Germinal center (tissue), 1 donor: Measurements from ENCODE around the gene CDK5R1.
A peak's percentile ranks its signal among the peaks of the same experiment; 100 is the strongest.

Experiments
- DNase-seq: peaks from one replicate; pipeline ENCODE4 v3.0.0; 2012; ENCODE audit warnings: mixed read lengths, low spot score

Gene CDK5R1

DNA sequence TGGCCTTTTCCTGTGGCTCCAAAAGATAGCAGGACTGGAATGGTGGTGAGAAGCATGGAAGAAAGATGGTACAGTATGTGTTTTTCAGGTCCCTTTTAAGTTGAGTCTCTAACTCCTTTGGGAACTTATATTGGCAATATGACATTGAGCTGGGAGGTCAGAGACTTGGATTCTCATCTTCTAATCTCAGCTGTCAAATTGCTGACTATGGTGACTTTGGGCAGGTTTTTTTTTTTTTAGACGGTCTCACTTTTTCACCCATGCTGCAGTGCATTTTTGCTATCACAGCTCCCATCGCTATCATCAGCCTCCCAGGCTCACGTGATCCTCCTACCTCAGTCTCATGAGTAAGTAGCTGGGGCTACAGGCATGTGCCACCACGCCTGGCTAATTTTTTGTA, 15.1 kb upstream of the CDK5R1 start:
- DNase-seq, result no peak

DNA sequence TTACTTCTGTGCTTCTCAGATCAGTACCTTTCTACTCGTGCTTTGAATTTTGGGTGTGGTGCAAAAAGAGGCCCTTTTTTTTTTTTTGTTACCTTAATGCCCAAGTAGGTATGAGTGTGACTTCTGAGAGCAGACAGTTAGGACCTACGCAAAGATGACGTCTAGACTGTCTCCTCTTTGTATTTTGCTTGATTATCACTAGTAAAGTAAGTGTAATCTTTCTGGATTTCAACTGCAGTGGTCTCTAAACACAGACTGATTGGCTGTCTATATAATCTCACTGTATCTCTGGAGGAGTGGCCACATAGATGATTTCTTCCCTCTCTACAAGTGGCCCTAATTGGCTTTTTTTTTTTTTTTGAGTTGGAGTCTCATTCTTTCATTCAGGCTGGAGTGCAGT, 11.5 kb upstream of the CDK5R1 start:
- DNase-seq, result no peak

DNA sequence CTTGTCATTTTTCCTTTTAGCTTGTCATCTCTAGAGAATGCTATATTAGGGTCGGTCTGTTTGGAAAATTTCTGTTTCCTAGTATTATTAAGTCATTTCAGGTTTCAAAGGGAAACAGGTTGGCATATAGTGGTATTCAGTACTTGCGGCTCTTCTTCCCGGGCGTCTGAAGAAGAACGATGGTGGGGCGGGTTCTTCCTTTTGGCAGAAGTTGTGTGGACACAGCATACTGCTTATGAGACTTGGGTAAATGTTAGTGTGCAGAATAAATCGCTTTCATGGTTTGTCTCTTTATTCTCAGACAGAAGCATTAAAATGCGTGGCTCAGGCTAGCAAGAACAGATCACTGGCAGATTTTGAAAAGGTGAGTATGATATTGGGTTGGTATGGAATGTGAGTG, 9.6 kb upstream of the CDK5R1 start:
- DNase-seq, result no peak

DNA sequence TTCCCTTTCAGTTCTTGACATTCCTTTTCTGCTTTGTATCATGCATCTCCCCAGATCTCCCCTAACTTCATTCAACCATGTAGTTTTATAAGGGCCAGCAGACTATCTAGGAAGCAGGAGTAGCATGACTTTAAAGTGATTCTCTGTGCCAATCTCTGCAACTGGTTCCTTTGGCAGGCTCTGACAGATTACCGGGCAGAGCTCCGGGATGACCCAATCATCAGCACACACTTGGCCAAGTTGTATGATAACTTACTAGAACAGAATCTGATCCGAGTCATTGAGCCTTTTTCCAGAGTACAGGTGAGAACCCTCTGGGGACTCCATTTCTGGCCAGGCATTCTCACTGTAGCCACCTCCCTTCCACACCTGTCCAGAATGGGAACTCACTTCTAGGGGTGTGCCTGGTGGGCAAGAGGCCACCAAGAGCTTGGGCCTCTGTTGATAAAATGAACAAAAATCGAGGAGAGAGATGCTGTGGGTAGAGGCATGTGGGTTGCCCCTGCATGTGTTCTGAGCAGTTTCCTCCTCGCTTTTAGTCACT, 7.6 kb upstream of the CDK5R1 start:
- DNase-seq, result no peak

DNA sequence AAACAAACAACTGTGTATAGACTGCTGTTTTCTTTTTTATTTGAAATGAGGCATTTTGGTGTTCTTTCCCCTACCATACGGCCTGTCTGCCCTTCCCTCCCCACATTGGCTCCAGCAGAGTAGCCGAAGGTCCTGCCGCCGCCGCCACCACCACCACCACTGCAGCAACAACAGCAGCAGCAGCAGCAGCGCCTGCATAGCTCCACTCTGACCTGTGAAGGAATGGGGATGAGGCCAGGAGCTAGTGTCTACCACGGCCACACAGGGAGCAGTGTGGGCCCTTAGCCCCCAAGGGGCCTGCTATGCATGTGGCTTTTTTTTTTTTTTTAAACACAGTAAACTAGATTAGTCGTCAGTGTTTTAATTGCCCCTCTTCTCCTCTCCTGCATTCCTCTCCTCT, 5.6 kb upstream of the CDK5R1 start:
- DNase-seq, result no peak

DNA sequence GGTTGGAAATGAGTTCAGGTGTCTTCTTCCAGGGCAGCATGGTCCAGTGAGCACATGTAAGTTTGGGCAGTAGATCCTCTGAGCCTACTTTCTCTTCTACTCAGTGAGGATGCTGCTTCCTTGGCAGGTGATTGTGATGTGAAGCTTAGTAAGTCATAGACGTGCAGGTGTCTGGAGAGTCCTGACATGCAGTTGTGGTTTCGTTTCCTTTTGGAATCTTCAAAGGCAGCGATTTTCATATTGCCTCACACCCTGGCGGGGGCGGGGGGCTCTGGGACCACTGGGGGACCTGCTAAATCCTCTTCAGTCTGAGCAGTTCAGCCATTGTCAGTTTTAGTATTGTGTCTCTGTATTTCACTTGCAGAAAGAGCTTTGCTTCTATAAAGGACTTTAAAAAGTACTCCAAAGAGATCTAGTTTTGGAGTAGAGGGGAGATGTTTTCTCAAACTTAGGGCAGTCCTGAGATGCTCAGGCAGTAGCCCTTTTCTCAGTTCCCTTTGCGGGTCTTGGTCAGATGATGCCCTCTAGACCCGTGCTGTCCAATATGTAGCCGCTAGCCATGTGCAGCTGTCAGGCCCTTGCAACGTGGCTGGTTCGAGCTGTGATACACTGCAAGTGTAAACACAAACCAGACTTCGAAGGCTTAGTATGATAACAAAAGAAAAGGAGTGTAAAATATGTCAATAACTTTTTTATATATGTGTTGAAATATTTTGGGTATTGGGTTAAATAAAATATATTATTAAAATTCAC, 4.0 kb upstream of the CDK5R1 start:
- no peak for DNase-seq

DNA sequence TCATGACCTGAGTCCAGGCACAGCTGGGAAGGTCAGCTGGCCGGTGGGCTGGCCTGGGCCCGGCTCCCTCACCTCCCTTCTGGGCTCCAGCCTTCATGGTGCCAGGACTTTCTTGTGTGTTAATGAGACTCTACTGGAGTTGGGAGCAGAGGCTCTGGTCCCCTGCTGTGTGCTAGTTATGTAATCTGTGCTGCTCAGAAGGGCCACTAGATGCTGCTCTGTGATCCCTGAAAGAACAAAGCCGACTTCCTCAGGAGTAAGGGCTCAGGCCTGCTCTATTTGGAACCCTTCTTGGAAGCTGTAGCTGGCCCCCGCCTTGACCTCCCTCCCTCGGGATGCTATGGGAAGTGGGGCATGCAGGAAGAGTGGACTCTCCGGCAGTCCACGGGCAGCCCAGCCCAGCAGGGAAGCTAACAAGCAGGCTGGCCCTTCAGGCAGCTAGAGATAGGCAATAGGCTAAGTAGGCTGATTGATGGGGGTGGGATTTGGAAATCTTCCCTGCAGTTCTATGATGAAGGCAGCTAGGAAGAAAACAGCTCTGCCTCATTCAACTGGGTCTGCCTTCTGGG, 3.3 kb upstream of the CDK5R1 start:
- peak; percentile 79 for DNase-seq

DNA sequence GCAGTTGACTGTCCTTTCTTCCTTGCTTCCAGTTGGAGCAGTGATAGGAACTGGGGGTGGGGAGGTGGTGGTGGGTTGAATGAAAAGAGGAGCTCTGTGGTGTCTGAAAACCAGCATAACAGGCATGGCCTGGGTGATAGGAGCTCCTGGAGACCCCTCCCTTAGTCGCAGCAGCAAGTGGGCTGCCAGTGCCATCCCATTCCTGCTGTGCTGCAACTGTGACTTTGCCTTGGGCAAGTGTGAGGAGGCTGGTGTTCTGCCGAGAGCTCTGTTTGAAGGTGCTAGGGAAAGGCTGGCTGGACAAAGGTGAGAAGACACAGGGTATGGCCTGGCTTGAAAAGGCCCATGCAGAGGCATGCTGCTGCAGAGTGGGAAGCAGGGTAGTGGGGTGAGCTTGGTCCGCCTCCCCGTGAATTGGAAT, 2.7 kb upstream of the CDK5R1 start:
- DNase-seq, result no peak

DNA sequence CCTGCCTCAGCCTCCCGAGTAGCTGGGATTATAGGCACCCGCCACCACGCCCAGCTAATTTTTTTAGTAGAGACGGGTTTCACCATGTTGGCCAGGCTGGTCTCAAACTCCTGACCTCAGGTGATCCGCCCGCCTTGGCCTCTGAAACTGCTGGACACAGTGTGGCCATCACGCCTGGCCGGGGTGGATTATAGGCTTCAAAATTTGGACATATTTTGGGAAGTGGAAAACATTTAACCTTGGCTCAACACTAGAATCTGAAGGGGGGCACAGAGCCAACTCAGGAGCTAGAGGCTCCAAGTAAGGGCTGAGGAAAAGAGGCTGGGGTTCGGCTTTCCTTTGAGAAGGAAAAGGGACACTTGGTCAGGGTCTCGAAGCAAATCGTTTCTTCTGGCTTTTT, 2.2 kb upstream of the CDK5R1 start:
- no peak for DNase-seq

DNA sequence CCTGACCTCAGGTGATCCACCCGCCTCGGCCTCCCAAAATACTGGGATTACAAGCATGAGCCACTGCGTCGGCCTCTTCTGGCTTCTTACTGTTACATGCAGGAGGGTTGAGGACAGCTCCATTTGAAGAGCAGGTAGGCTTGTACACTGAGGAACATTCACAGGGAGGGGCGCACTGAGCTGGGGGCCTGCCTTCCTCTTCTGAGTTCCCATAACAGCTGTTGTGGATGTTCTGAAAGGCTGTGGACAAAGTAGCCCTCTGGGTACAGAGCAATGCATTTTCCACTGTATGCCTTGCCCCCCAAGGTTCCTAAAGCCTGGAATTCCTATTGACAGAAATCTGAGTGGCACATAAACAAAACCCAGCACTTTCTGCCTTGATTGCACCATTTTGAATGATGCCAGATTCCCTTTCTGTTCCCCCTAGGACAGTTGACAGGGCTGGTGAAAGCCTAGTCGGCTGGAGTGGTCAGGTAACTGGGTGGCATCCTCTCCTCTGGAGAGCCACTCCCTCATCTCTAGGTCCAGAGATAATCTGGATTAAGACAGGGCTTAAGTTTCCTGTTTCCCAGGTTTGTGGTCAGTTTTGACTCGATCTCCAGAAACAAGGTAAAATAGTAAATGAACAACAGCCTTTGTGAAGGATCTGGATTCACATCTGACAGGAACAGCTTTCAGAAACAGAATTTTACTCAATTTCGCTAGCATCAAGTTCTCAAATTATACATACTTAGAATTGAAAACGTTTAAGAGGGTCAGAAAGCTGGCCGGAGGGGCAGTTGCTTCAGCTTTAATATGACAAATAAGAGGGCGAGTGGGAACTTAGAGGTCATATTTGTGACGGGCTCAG, 1.3 kb upstream of the CDK5R1 start:
- no peak for DNase-seq

DNA sequence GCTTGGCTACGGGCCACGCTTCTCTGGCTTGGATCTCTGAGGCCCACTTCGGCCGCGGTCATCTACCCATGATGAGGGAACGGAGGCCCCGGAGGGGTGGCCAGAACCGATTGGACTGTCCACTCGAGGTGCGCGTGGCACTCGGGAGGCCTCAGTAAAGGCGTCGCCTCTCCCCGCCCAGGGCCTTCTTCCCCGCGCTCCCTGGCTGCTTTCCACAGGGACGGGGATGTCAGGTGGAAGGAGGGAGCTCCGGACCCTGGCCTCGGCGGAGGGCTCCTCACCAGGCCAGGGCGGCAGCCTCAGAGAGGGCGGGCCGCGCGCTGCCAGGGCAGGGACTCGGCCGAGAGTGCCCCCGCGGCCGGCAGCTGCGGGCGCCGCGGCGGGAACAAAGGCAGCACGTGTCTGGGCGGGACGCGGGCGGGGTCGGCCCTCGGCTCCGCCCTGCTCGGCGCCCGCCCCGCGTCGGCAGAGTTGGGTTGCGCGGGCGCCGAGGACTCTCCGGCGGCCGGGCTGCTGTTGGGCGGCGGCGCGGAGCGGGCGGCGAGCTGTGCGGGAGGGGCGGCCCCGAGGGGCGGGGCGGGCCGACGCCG, 587 bp upstream of the CDK5R1 start:
- peak; percentile 88 for DNase-seq

DNA sequence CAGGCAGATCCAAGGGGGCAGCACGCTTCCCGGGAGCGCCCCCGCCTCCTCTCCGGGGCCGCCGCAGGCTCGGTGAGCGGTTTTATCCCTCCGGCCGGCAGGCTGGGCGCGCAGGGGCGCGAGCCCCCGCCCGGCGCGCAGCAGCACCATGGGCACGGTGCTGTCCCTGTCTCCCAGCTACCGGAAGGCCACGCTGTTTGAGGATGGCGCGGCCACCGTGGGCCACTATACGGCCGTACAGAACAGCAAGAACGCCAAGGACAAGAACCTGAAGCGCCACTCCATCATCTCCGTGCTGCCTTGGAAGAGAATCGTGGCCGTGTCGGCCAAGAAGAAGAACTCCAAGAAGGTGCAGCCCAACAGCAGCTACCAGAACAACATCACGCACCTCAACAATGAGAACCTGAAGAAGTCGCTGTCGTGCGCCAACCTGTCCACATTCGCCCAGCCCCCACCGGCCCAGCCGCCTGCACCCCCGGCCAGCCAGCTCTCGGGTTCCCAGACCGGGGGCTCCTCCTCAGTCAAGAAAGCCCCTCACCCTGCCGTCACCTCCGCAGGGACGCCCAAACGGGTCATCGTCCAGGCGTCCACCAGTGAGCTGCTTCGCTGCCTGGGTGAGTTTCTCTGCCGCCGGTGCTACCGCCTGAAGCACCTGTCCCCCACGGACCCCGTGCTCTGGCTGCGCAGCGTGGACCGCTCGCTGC, 832 bp downstream of the CDK5R1 start:
- DNase-seq, result peak; percentile 41

DNA sequence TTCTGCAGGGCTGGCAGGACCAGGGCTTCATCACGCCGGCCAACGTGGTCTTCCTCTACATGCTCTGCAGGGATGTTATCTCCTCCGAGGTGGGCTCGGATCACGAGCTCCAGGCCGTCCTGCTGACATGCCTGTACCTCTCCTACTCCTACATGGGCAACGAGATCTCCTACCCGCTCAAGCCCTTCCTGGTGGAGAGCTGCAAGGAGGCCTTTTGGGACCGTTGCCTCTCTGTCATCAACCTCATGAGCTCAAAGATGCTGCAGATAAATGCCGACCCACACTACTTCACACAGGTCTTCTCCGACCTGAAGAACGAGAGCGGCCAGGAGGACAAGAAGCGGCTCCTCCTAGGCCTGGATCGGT, 1.4 kb downstream of the CDK5R1 start:
- DNase-seq, result no peak

DNA sequence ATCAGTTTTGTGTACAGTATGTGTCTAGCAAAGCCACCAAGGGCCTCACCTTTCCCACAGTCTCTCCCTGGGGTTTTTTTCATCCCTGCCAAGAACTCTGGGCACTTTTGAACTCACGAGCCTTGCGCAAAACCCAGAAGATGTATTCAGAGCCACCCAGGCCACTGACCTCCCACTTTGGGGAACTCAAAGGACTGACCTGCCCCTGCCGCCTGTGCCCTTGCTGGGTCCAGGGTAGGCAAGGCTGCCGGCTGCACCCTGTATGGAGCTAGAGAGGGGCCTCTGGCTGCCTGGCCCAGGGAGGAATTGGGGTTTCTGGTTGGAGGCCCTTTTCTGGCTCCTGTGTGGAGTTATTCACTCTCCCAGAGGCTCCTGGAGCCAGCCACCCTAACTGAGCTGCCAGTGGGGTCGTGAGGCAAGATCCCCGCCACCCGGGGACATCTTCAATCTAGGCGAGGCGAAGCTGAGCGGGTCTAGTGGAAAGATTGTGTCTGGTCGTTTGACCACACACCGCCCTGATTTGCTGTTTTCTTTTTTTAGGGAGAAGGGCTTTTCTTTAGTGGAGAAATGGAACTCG, 1.9 kb downstream of the CDK5R1 start:
- no peak for DNase-seq

DNA sequence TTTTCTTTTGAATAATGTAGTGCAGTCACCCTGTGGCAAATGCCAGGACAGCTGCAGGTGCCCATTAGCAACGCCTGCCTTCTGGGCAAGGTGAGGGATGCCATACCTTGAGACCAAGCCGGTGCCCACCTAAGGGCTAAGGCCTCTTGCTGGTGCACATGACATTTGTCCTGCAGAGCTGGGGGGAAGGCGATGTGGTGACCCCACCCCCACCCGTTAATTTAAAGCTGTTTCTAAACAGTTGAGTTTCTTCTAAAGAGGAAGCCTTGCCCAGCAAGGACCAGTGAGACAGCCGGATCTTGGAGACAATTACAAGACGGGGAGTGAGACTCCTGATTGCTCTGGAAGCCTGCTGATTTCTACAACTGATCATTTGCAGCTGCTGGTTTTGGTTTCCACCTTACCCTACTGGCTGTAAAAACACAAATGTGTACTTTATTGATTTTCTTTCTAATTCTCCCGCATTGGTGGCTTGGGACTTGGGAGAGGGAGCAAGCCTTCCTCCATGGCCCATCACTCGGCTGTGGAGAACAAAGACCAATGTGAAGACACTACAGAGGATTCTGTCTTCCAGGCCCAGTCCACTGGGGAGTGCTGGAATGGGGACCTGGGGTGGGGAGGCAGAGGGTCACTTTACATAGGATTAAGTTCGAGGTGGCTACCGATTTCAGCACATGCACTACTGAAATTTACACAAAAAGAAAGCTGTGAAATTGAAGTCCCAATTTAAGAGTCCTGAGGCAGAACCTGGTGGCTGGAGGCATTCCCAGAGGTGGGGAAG, 2.7 kb downstream of the CDK5R1 start:
- DNase-seq, result peak; percentile 26

DNA sequence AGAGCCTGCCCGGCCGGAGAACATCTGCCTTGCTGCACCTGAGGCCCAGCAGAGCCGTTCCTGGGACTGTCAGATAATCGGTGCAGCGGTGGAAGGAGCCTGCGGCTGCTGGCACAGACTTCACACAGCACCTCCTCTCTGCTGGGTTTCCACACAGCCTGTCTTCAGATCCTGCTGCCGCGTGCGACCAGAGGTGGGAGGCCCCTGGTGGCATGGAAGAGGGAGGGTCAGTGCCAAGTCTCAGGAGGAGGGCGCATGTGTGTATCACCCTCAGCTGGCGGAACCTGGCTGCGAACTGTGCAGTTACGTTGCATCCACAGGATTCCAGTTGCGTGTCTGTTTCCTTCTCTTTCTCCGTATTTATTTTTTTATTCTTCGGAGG, 3.3 kb downstream of the CDK5R1 start:
- peak; percentile 16 for DNase-seq

DNA sequence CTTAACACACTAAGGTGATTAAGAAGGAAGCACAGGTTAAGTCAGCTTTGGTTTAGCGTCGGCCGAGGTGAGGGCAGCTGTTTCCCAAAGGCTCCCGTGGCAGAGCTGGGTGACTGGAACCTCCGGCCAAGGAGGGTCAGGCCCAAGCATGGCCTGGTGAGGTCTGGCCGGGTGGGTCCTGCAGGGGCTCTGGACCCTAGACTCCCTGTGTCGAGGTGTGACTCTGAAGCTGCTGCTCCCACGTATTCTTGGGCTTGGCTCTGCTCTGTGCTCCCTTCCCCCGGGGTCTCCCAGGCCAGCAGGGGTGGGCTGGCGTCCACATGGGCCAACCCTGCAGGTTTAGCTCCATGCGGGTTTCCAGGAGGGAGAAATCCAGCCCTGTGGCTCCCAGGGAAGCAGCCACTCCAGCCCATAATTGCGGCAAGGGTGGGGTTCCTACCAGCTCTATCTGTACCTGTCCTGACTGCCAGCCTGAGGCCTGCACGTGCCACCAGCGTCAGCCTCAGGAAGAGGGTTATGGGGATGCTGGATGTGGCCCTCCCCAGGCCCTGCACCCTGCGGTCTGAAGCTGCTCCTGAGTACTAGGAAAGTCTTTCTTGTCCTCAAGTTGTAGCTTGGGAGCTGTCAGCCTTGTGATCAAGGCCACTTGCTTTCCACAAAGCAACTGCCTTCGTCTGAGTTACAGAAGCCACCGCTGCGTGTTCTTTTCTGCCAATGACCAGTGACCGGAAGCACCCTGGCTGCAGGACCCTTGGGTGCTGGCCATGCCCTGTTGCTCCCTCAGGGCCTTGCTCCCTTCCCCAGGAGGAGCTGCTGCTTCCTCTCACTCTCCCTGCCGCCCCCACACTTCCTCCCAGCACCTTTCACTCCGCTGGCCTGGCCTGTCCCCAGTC, 4.8 kb downstream of the CDK5R1 start:
- peak; percentile 45 for DNase-seq

DNA sequence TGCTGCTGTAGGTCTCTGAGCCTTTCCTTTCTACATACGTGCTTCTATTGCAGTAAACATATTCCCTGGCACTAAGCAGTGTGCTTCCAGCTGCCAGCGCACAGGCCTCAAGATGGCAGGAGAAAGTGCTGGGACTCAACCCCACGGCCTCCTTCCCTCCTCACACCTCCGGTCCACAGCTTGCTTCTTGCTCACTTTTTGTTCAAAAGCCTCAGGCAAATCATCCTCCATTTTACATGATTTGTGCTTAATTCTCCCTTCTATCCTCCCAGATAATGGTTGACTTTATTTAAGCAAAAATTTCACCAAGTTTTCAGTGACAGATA, 5.4 kb downstream of the CDK5R1 start:
- DNase-seq, result no peak

DNA sequence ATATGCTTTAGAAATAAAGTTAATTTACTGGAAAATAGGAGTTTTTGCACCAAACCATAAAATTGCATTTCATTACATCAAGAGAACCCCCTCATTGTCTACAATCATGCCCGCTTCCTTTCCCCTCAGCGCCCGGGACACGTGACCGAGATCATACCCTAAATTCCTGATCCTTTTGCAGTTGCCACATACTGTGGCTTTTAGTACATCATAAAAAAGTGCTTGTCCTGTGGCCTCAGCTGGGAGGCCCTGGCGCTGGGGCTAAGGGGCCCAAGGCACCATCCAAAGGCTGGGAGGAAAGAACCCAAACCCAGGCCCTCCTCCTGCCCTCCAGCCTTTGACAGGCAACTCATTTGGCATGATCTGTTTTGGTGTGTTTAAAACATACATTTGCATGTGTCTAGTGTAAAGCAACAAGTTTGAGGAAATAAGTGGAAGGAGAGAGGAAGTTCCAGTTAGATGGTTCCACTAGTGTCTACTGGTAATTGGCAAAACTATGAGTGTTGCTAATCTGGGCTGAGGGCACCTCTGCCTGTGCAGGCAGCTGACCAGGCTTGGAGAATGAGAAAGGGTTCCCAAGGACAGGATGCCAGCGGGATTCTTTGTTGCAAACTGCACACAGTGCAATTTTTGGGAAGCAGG, 6.0 kb downstream of the CDK5R1 start:
- DNase-seq, result peak; percentile 61
